ENCODE results near the gene STK11.

The STK11 gene

GRCh38 chr19:1225440-1226226 lies 20.1 kb downstream of the STK11 start:
- Histone ChIP-seq H3K27ac (ENCODE audit: low read length) (no peak overlapping the region), H3K4me3 (ENCODE audit: low read length) (no peak overlapping the region), H3K27me3 (ENCODE audit: insufficient read depth, low read length) (no peaks in the 10 kb centered on the region), H3K36me3 (ENCODE audit: insufficient read depth, low read depth, low read length) (peaks cover 12% of the 10 kb centered on the region), H3K9ac (ENCODE audit: low read depth, low read length) (no peak overlapping the region), H3K9me3 (ENCODE audit: insufficient read depth, low read depth, low read length) (no peaks in the 10 kb centered on the region), H3K4me1 (ENCODE audit: insufficient read depth, low read length) (no peaks in the 10 kb centered on the region)

- no peaks in the 10 kb centered on the region for H3K4me1 ChIP-seq (ENCODE audit: insufficient read depth, low read length)
- peaks cover 12% of the 10 kb centered on the region for H3K36me3 ChIP-seq (ENCODE audit: insufficient read depth, low read depth, low read length)
Observed at GRCh38 chr19:1226227-1226518, 20.6 kb downstream of the STK11 start.

GRCh38 chr19:1226522-1227303 lies 21.1 kb downstream of the STK11 start:
- Histone ChIP-seq H3K27ac (ENCODE audit: low read length) (no peak overlapping the region), H3K9me3 (ENCODE audit: insufficient read depth, low read depth, low read length) (no peaks in the 10 kb centered on the region), H3K4me1 (ENCODE audit: insufficient read depth, low read length) (no peaks in the 10 kb centered on the region), H3K36me3 (ENCODE audit: insufficient read depth, low read depth, low read length) (peaks cover 14% of the 10 kb centered on the region), H3K9ac (ENCODE audit: low read depth, low read length) (no peak overlapping the region), H3K27me3 (ENCODE audit: insufficient read depth, low read length) (no peaks in the 10 kb centered on the region), H3K4me3 (ENCODE audit: low read length) (no peak overlapping the region)

More at GRCh38 chr19:1226227-1226518, 20.6 kb downstream of the STK11 start:
- H3K27me3 ChIP-seq (ENCODE audit: insufficient read depth, low read length): no peaks in the 10 kb centered on the region
- no peaks in the 10 kb centered on the region for H3K9me3 ChIP-seq (ENCODE audit: insufficient read depth, low read depth, low read length)
- H3K27ac ChIP-seq (ENCODE audit: low read length): no peak overlapping the region
- no peak overlapping the region for H3K9ac ChIP-seq (ENCODE audit: low read depth, low read length)
- H3K4me3 ChIP-seq (ENCODE audit: low read length): no peak overlapping the region

- Histone ChIP-seq H3K4me3 (ENCODE audit: low read length) (no peak overlapping the region), H3K27me3 (ENCODE audit: insufficient read depth, low read length) (no peaks in the 10 kb centered on the region), H3K4me1 (ENCODE audit: insufficient read depth, low read length) (no peaks in the 10 kb centered on the region), H3K9me3 (ENCODE audit: insufficient read depth, low read depth, low read length) (no peaks in the 10 kb centered on the region), H3K9ac (ENCODE audit: low read depth, low read length) (no peak overlapping the region), H3K36me3 (ENCODE audit: insufficient read depth, low read depth, low read length) (peaks cover 15% of the 10 kb centered on the region), H3K27ac (ENCODE audit: low read length) (no peak overlapping the region)
Observed at GRCh38 chr19:1227304-1228054, 21.9 kb downstream of the STK11 start.

GRCh38 chr19:1228161-1228957 lies 22.8 kb downstream of the STK11 start:
- Histone ChIP-seq H3K27ac (ENCODE audit: low read length) (no peak overlapping the region), H3K27me3 (ENCODE audit: insufficient read depth, low read length) (no peaks in the 10 kb centered on the region), H3K9me3 (ENCODE audit: insufficient read depth, low read depth, low read length) (no peaks in the 10 kb centered on the region), H3K9ac (ENCODE audit: low read depth, low read length) (no peak overlapping the region), H3K4me3 (ENCODE audit: low read length) (no peak overlapping the region), H3K4me1 (ENCODE audit: insufficient read depth, low read length) (no peaks in the 10 kb centered on the region), H3K36me3 (ENCODE audit: insufficient read depth, low read depth, low read length) (peaks cover 15% of the 10 kb centered on the region; the same call in 1 of the 2 replicates)

- Histone ChIP-seq H3K4me1 (ENCODE audit: insufficient read depth, low read length) (no peaks in the 10 kb centered on the region), H3K9me3 (ENCODE audit: insufficient read depth, low read depth, low read length) (no peaks in the 10 kb centered on the region), H3K36me3 (ENCODE audit: insufficient read depth, low read depth, low read length) (peaks cover 24% of the 10 kb centered on the region), H3K4me3 (ENCODE audit: low read length) (no peak overlapping the region), H3K27me3 (ENCODE audit: insufficient read depth, low read length) (no peaks in the 10 kb centered on the region), H3K27ac (ENCODE audit: low read length) (no peak overlapping the region), H3K9ac (ENCODE audit: low read depth, low read length) (no peak overlapping the region)
Observed at GRCh38 chr19:1229056-1229923, 23.7 kb downstream of the STK11 start.

GRCh38 chr19:1229924-1230782 lies 24.6 kb downstream of the STK11 start:
- no peak overlapping the region for H3K4me3 ChIP-seq (ENCODE audit: low read length)
- H3K36me3 ChIP-seq (ENCODE audit: insufficient read depth, low read depth, low read length): peaks cover 27% of the 10 kb centered on the region
- no peak overlapping the region for H3K9ac ChIP-seq (ENCODE audit: low read depth, low read length)
- no peaks in the 10 kb centered on the region for H3K4me1 ChIP-seq (ENCODE audit: insufficient read depth, low read length)
- H3K27ac ChIP-seq (ENCODE audit: low read length): no peak overlapping the region
- H3K9me3 ChIP-seq (ENCODE audit: insufficient read depth, low read depth, low read length): no peaks in the 10 kb centered on the region
- H3K27me3 ChIP-seq (ENCODE audit: insufficient read depth, low read length): no peaks in the 10 kb centered on the region

GRCh38 chr19:1230783-1231489 lies 25.4 kb downstream of the STK11 start:
- H3K27me3 ChIP-seq (ENCODE audit: insufficient read depth, low read length): no peaks in the 10 kb centered on the region
- H3K27ac ChIP-seq (ENCODE audit: low read length): no peak overlapping the region
- no peak overlapping the region for H3K4me3 ChIP-seq (ENCODE audit: low read length)
- H3K9ac ChIP-seq (ENCODE audit: low read depth, low read length): no peak overlapping the region
- H3K9me3 ChIP-seq (ENCODE audit: insufficient read depth, low read depth, low read length): no peaks in the 10 kb centered on the region
- H3K4me1 ChIP-seq (ENCODE audit: insufficient read depth, low read length): no peaks in the 10 kb centered on the region
- H3K36me3 ChIP-seq (ENCODE audit: insufficient read depth, low read depth, low read length): peaks cover 34% of the 10 kb centered on the region

- Histone ChIP-seq H3K27ac (ENCODE audit: low read length) (no peak overlapping the region), H3K9me3 (ENCODE audit: insufficient read depth, low read depth, low read length) (no peaks in the 10 kb centered on the region), H3K9ac (ENCODE audit: low read depth, low read length) (no peak overlapping the region), H3K36me3 (ENCODE audit: insufficient read depth, low read depth, low read length) (peaks cover 30% of the 10 kb centered on the region), H3K27me3 (ENCODE audit: insufficient read depth, low read length) (no peaks in the 10 kb centered on the region), H3K4me1 (ENCODE audit: insufficient read depth, low read length) (no peaks in the 10 kb centered on the region), H3K4me3 (ENCODE audit: low read length) (no peak overlapping the region)
Observed at GRCh38 chr19:1231729-1232637, 26.4 kb downstream of the STK11 start.
